Measurements from ENCODE around the gene CCDC9B. TPM values are rescaled to one million over a fixed set of nuclear protein-coding genes. Genes with fewer than 3 reads are reported as not detected.

Gene CCDC9B
- total and polyA plus RNA-seq, 2 of the 4 experiments (the other 2 are of a cell fraction), result 19.7 to 30.9 TPM

DNA sequence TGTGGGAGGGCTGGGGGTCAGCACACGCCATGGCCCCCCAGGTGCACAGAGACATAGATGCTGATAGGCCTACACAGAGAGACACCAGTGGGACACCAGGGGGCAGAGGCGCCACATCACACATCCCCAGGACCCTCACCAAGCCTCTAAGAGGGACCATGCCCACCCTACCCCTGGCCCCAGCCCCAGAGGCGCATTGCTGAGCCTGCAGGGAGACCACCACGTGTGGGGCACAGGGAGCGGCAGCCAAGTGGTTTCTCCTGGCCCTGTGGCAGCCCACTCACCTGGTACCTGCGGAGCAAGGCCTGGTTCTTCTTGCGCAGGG lies 1.2 kb downstream of the CCDC9B start:
- Histone ChIP-seq H2AK5ac (ENCODE audit: low read depth, low read length) (peak overlapping the region; percentile 100), H2BK120ac (ENCODE audit: low read depth, low read length) (peak overlapping the region; percentile 98), H3K27ac (ENCODE audit: insufficient read depth, low read length) (peak overlapping the region; percentile 97), H3K9me1 (ENCODE audit: insufficient read depth, low read length) (peaks cover 25% of the 10 kb centered on the region), H4K8ac (ENCODE audit: low read depth in 2 of 2, low read length in 2 of 2) (peak overlapping the region; percentile 93 to 97), H2BK20ac (ENCODE audit: low read depth, low read length) (peak overlapping the region; percentile 92), H3K9ac (ENCODE audit: low read depth, low read length) (peak overlapping the region; percentile 81), H4K91ac (ENCODE audit: insufficient read depth, low read depth, low read length) (peak overlapping the region; percentile 99), H4K5ac (ENCODE audit: low read depth, low read length) (peak overlapping the region; percentile 94), H3K14ac (replicated peaks; ENCODE audit: low read depth, low read length) (peak overlapping the region; percentile 98), H3K4me1 (ENCODE audit: control insufficient read depth, insufficient read depth, low read length) (peaks cover 39% of the 10 kb centered on the region), H4K20me1 (ENCODE audit: insufficient read depth, low read length) (no peaks in the 10 kb centered on the region), H3K36me3 (ENCODE audit: control insufficient read depth, insufficient read depth, low read length) (peaks cover 18% of the 10 kb centered on the region), H3K27me3 (ENCODE audit: control insufficient read depth, insufficient read depth, low read length) (no peaks in the 10 kb centered on the region), H2BK5ac (ENCODE audit: low read depth, low read length, poor library complexity, severe bottlenecking) (peak overlapping the region; percentile 97), H2BK15ac (ENCODE audit: low read depth, low read length) (peak overlapping the region; percentile 89; the same call in 2 of the 3 replicates), H3K56ac (ENCODE audit: extremely low read depth, insufficient read depth, low read length) (peak overlapping the region; percentile 99), H3K4me3 (ENCODE audit: insufficient read depth, low read depth, low read length) (peak overlapping the region; percentile 45), H3K79me1 (ENCODE audit: low read depth in 1 of 2, low read length in 2 of 2) (peaks cover 27 to 53% of the 10 kb centered on the region in 2 experiments; a peak in 3 of 4 replicates), H3K23ac (ENCODE audit: low read depth, low read length) (peak overlapping the region; percentile 99), H3K4ac (ENCODE audit: low read depth, low read length) (peak overlapping the region; percentile 100), H2AK9ac (replicated peaks; ENCODE audit: low read depth, low read length, poor library complexity) (peak overlapping the region; percentile 100), H3K9me3 (ENCODE audit: control insufficient read depth, insufficient read depth, low read length) (no peaks in the 10 kb centered on the region), H2AFZ (replicated peaks; ENCODE audit: low read length, poor library complexity) (peak overlapping the region; percentile 77), H3K4me2 (ENCODE audit: low read depth, low read length) (peak overlapping the region; percentile 92), H3K18ac (ENCODE audit: low read depth, low read length) (peak overlapping the region; percentile 85)
- dilution Hi-C loops (cut with HindIII; ENCODE audit: low sequenced_read_pairs, unreplicated experiment) (no loop called here), intact Hi-C loops (cut with micrococcal nuclease) (no loop called here), in situ Hi-C loops (cut with MboI; ENCODE audit: low sequenced_read_pairs) (no loop called here)
- ChIA-PET CTCF (interaction anchor here (0.7 to 1.4 kb wide), 5 partner anchors 11 to 122 kb away, joined by 3 to 5 read pairs (median 3); partner anchors contain the start of gene INAFM2), POLR2A (ENCODE audit: unreplicated experiment) (interaction anchor here (0.9 to 3.3 kb wide), 4 partner anchors 8 to 17 kb away, joined by 3 to 20 read pairs (median 6); no protein-coding TSS in a partner anchor)
- ATAC-seq (ENCODE audit: low read depth) (no peak), DNase-seq (no peak)
- TF ChIP-seq CHD1 (IDR thresholded peaks at IDR 0.05; ENCODE audit: low read depth, low read length), result no peak
- no peak for TF ChIP-seq SMC3 (IDR thresholded peaks at IDR 0.05; ENCODE audit: low read depth, low read length)
- peak; percentile 31; the same call in 1 of the 2 replicates for TF ChIP-seq RAD21 (IDR thresholded peaks at IDR 0.05; ENCODE audit: low read length)
- TF ChIP-seq, protein P1, sequence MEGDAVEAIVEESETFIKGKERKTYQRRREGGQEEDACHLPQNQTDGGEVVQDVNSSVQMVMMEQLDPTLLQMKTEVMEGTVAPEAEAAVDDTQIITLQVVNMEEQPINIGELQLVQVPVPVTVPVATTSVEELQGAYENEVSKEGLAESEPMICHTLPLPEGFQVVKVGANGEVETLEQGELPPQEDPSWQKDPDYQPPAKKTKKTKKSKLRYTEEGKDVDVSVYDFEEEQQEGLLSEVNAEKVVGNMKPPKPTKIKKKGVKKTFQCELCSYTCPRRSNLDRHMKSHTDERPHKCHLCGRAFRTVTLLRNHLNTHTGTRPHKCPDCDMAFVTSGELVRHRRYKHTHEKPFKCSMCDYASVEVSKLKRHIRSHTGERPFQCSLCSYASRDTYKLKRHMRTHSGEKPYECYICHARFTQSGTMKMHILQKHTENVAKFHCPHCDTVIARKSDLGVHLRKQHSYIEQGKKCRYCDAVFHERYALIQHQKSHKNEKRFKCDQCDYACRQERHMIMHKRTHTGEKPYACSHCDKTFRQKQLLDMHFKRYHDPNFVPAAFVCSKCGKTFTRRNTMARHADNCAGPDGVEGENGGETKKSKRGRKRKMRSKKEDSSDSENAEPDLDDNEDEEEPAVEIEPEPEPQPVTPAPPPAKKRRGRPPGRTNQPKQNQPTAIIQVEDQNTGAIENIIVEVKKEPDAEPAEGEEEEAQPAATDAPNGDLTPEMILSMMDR (conservative IDR thresholded peaks at IDR 0.05; ENCODE audit: low read depth, low read length), result 0 out of 2 replicates have a peak, but pooled peaks have one; percentile 21
- no TSS peak for BruUV-seq (replicated peaks)
- 76% methylated on average over 5 of the region's 7 CpGs; no CpG with 5 or more reads in 1 of the 2 experiments for WGBS, 2 experiments (ENCODE audit: extremely low coverage in 2 of 2, insufficient read length in 1 of 2)

Measured in IMR-90 (cell line).